Liver (tissue), 9 donors: ENCODE data around the gene NUAK1. TPM values are rescaled to one million over a fixed set of nuclear protein-coding genes. Genes with fewer than 3 reads are reported as not detected.

ENCODE experiments used
- DNase-seq: peaks from one replicate; pipeline ENCODE4 v3.0.0-alpha.2; 2017; ENCODE audit warnings: low spot score
- H3K27ac ChIP-seq, 2 donors: one replicate each; pipeline ENCODE4 v1.7.0; 2013; ENCODE audit warnings: inconsistent platforms in 2 of 2, low read length in 2 of 2, control low read depth in 1 of 2, low read depth in 1 of 2, mild to moderate bottlenecking in 1 of 2
- H3K27me3 ChIP-seq, 4 donors: one replicate each; pipeline versions ENCODE4 v1.6.1 to v1.7.0; 2013; ENCODE audit warnings: low read length in 3 of 4, inconsistent platforms in 1 of 4, mild to moderate bottlenecking in 1 of 4, moderate library complexity in 1 of 4; ENCODE audit not compliant: control insufficient read depth in 4 of 4, insufficient read depth in 4 of 4
- H3K36me3 ChIP-seq, 4 donors: one replicate each; pipeline versions ENCODE4 v1.6.1 to v1.7.0; 2013; ENCODE audit warnings: low read length in 3 of 4, mild to moderate bottlenecking in 3 of 4, low read depth in 1 of 4, moderate library complexity in 1 of 4; ENCODE audit not compliant: control insufficient read depth in 4 of 4, insufficient read depth in 3 of 4
- H3K4me1 ChIP-seq, 4 donors: one replicate each; pipeline versions ENCODE4 v1.6.1 to v1.7.0; 2013; ENCODE audit warnings: low read length in 3 of 4, mild to moderate bottlenecking in 3 of 4, moderate library complexity in 1 of 4; ENCODE audit not compliant: control insufficient read depth in 4 of 4, insufficient read depth in 4 of 4
- H3K4me3 ChIP-seq, 3 donors: one replicate each; pipeline versions ENCODE4 v1.6.1 to v1.7.0; 2013; ENCODE audit warnings: low read length in 3 of 3, control low read depth in 1 of 3, low read depth in 1 of 3, mild to moderate bottlenecking in 1 of 3
- H3K9ac ChIP-seq, 2 donors: one replicate each; pipeline ENCODE4 v1.7.0; 2013; ENCODE audit warnings: low read length in 2 of 2, mild to moderate bottlenecking in 2 of 2, moderate library complexity in 2 of 2, control low read depth in 1 of 2, low read depth in 1 of 2
- H3K9me3 ChIP-seq, 4 donors: one replicate each; pipeline versions ENCODE4 v1.6.1 to v1.7.0; 2013; ENCODE audit warnings: low read length in 3 of 4; ENCODE audit not compliant: control insufficient read depth in 4 of 4
- ATF3 ChIP-seq: IDR thresholded peaks from 2 replicates; pipeline ENCODE4 v1.6.1; 2016; ENCODE audit warnings: antibody characterized with exemption
- FOXA2 ChIP-seq: IDR thresholded peaks from 2 replicates; pipeline ENCODE4 v1.6.1; 2016; ENCODE audit warnings: antibody characterized with exemption
- GABPA ChIP-seq, 2 donors: IDR thresholded peaks in 1 of 2; conservative IDR thresholded peaks in 1 of 2; 2 replicates each; pipeline ENCODE4 v1.6.1; 2016; ENCODE audit warnings: antibody characterized with exemption in 2 of 2, mild to moderate bottlenecking in 1 of 2, moderate library complexity in 1 of 2
- HNF4A ChIP-seq, 2 donors: conservative IDR thresholded peaks; 2 replicates each; pipeline ENCODE4 v1.6.1; 2016; ENCODE audit warnings: antibody characterized with exemption in 2 of 2, mild to moderate bottlenecking in 2 of 2
- JUND ChIP-seq, 2 donors: IDR thresholded peaks; 2 replicates each; pipeline ENCODE4 v1.6.1; 2016; ENCODE audit warnings: antibody characterized with exemption in 2 of 2
- NR2F2 ChIP-seq: IDR thresholded peaks from 2 replicates; pipeline ENCODE4 v1.6.1; 2016; ENCODE audit warnings: antibody characterized with exemption
- RAD21 ChIP-seq, 2 donors: IDR thresholded peaks; 2 replicates each; pipeline ENCODE4 v1.6.1; 2016; ENCODE audit warnings: antibody characterized with exemption in 2 of 2, mild to moderate bottlenecking in 2 of 2
- RXRA ChIP-seq, 2 donors: IDR thresholded peaks; 2 replicates each; pipeline ENCODE4 v1.6.1; 2017 to 2018; ENCODE audit warnings: antibody characterized with exemption in 2 of 2, mild to moderate bottlenecking in 1 of 2
- SP1 ChIP-seq: IDR thresholded peaks from 2 replicates; pipeline ENCODE4 v1.6.1; 2018; ENCODE audit warnings: antibody characterized with exemption, mild to moderate bottlenecking
- YY1 ChIP-seq: IDR thresholded peaks from 2 replicates; pipeline ENCODE4 v1.6.1; 2016; ENCODE audit warnings: antibody characterized with exemption, mild to moderate bottlenecking
- WGBS: extraction: QIAGEN DNeasy Blood & Tissue Kit; methylation state at CpG from one replicate; pipeline ENCODE4 v1.1.7; 2013; 5-methylcytosine and 5-hydroxymethylcytosine counted together
- polyA plus RNA-seq, 2 donors: library from polyadenylated mRNA; stranded (reverse) in 1 of 2; unstranded in 1 of 2; fragments of 200-250 nt in 1 of 2; fragments of >200 nt in 1 of 2; fragmentation: Nextera tagmentation in 1 of 2; extraction: Ambion mirVana in 1 of 2; gene quantifications; one replicate each; pipeline versions ENCODE4 v1.2.1 to v1.2.3, GENCODE V29; 2013 to 2015
- total RNA-seq, 2 donors: library from RNA; depleted of rRNA; stranded (reverse); fragments of >200 nt; gene quantifications; one replicate each; pipeline ENCODE4 v1.2.3, GENCODE V29; 2014
- TF ChIP-seq, protein P1 (sequence below): IDR thresholded peaks from 2 replicates; pipeline ENCODE4 v1.6.1; 2016; ENCODE audit warnings: antibody characterized with exemption
- TF ChIP-seq, protein P2 (sequence below): fragments of 150-350 bp; IDR thresholded peaks from 2 replicates; pipeline ENCODE4 v1.5.1; 2017; ENCODE audit warnings: improper control_type of control experiment, low read depth, low read length; ENCODE audit not compliant: missing input control
- TF ChIP-seq, protein P3 (sequence below): IDR thresholded peaks from 2 replicates; pipeline ENCODE4 v1.6.1; 2016; ENCODE audit warnings: antibody characterized with exemption
- donor health status: healthy.
- donor health status: healthy.
- donor health status: healthy.
- donor health status: healthy.
- donor health status: healthy.

The NUAK1 gene
- total and polyA plus RNA-seq, 4 donors, result 2.5 to 9.3 (median 3.9) TPM

DNA sequence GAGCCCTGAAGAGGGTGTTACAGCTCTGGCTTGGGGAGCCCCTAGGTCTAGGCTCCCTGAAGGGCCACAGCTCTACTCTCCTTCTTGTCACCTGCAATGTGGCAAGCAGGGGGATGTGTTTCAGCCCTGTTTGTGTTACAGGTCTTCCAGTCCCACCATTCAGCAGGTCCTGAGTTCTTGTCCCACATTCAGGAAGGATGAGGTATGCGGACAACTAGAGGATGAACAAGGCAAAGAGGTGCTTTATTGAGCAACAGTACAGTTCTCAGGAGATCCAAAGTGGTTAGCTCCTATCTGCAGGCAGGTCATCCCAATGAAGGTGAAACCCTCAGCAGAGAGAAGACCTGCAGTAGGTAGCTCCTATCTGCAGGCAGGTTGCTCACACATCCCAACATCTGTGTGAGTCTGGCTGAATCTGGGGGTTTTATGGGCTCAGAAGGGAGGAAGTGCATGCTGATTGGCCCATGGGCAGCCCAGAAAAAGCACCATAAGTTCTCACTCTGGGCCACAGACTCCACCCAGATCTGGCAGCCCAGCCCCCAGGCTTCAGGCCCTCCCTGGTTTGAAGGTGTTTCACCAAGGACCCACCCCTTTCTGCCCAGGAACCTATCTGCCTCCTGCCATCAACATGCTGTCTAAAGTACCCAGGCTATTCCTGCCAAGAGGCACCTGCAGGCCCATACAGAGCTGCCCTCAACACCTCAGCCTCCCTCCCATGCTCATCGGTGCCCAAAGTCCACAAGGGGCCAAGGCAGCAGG is 98.9 kb downstream of the NUAK1 start:
- Histone ChIP-seq H3K4me1 (peaks cover 0 to 19% (median 11%) of the 10 kb centered on the region in 4 donors), H3K9me3 (no peaks in the 10 kb centered on the region), H3K27ac (no peak overlapping the region), H3K9ac (no peak overlapping the region), H3K4me3 (no peak overlapping the region), H3K36me3 (no peaks in the 10 kb centered on the region), H3K27me3 (no peaks in the 10 kb centered on the region)
- TF ChIP-seq, protein P1, sequence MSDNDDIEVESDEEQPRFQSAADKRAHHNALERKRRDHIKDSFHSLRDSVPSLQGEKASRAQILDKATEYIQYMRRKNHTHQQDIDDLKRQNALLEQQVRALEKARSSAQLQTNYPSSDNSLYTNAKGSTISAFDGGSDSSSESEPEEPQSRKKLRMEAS, result no peak
- no peak for TF ChIP-seq NR2F2
- TF ChIP-seq, protein P2, sequence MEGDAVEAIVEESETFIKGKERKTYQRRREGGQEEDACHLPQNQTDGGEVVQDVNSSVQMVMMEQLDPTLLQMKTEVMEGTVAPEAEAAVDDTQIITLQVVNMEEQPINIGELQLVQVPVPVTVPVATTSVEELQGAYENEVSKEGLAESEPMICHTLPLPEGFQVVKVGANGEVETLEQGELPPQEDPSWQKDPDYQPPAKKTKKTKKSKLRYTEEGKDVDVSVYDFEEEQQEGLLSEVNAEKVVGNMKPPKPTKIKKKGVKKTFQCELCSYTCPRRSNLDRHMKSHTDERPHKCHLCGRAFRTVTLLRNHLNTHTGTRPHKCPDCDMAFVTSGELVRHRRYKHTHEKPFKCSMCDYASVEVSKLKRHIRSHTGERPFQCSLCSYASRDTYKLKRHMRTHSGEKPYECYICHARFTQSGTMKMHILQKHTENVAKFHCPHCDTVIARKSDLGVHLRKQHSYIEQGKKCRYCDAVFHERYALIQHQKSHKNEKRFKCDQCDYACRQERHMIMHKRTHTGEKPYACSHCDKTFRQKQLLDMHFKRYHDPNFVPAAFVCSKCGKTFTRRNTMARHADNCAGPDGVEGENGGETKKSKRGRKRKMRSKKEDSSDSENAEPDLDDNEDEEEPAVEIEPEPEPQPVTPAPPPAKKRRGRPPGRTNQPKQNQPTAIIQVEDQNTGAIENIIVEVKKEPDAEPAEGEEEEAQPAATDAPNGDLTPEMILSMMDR, result no peak
- WGBS, result 94% methylated on average over 2 of the region's 2 CpGs
- DNase-seq, result no peak

DNA sequence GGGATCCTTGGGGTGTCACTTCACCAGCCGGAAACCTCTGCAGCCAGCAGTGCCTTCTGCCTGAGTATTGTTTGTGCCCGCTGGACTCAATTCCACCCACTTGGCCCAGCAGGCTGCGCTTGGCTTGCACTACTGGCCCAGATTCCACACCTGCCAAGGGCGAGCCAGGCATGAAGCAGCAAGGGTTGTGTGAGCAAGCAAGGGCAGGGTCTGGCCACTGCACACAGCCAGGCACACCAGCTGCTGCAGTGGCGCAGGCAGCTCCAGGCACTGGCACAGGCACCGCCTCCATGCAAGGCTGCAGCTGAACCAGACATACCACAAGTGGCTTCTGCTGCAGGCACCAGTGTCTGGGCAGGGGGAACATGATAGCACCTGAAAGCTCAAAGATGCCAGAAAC is 99.5 kb downstream of the NUAK1 start:
- no peak for DNase-seq
- no peaks in the 10 kb centered on the region for H3K9me3 ChIP-seq

DNA sequence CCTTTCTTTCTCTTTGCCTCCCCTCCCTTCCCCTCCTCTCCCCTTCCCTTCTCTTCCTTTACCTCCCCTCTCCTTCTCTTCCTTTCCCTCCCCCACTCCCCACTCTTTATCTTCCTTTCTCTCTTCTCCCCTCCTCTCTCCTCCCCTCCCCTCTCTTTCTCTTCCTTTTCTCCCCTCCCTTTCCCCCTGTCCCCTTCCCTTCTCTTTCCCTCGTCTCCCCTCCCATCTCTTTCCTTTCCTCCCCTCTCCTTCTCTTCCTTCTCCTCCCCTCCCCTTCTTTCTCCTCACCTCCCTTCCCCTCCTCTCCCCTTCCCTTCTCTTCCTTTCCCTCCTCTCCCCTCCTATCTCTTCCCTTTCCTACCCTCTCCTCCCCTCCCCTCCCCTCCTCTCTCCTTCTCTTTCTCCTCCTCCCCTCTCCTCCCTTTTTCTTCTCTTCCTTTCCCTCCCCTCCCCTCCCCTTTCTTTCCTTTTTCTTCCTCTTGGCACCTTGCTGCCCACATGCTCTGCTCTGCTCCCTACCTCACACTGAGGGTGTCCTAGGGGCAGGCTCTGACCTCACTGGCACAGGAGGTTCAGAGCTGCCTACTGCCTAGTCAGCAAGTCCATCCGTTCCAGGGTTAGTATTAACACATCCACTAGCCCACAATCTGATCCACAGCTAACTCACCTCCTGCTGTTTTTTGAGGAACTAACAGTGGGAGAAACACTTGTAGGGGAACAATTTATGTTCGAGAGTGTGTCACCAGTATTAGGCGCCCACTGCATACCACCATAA is 101.0 kb downstream of the NUAK1 start:
- WGBS, result 57% methylated on average over 4 of the region's 4 CpGs
- DNase-seq, result no peak

More for the DNA sequence above, 99.5 kb downstream of the NUAK1 start:
- H3K4me1 ChIP-seq, result peaks cover 0 to 19% (median 11%) of the 10 kb centered on the region in 4 donors
- no peak overlapping the region for H3K27ac ChIP-seq
- no peak overlapping the region for H3K4me3 ChIP-seq
- no peaks in the 10 kb centered on the region for H3K36me3 ChIP-seq
- no peak for TF ChIP-seq FOXA2
- TF ChIP-seq ATF3, result no peak
- no peak for TF ChIP-seq JUND (IDR thresholded peaks at IDR 0.05)
- peak; percentile 33 to 59 for TF ChIP-seq RAD21 (IDR thresholded peaks at IDR 0.05)
- TF ChIP-seq SP1, result peak; percentile 34
- TF ChIP-seq YY1, result no peak
- TF ChIP-seq HNF4A (conservative IDR thresholded peaks at IDR 0.05), result peak; percentile 58 to 72
- peak in 1 of 2 donors; percentile 37 for TF ChIP-seq RXRA (IDR thresholded peaks at IDR 0.05)
- WGBS, result 55% methylated on average over 6 of the region's 6 CpGs
- H3K9ac ChIP-seq, result no peak overlapping the region
- no peaks in the 10 kb centered on the region for H3K27me3 ChIP-seq

More for the DNA sequence above, 101.0 kb downstream of the NUAK1 start:
- Histone ChIP-seq H3K4me1 (peaks cover 0 to 19% (median 11%) of the 10 kb centered on the region in 4 donors), H3K27ac (peak overlapping the region in 1 of 2 donors; percentile 19), H3K36me3 (no peaks in the 10 kb centered on the region), H3K4me3 (no peak overlapping the region), H3K9me3 (no peaks in the 10 kb centered on the region), H3K27me3 (no peaks in the 10 kb centered on the region), H3K9ac (no peak overlapping the region)
- TF ChIP-seq GABPA (IDR thresholded peaks at IDR 0.05 in 1 of 2, conservative IDR thresholded peaks at IDR 0.05 in 1 of 2) (no peak), RXRA (IDR thresholded peaks at IDR 0.05) (peak; percentile 37 to 52), JUND (IDR thresholded peaks at IDR 0.05) (no peak), HNF4A (conservative IDR thresholded peaks at IDR 0.05) (peak; percentile 52 to 62), SP1 (peak; percentile 34), RAD21 (IDR thresholded peaks at IDR 0.05) (peak in 1 of 2 donors; percentile 46)
- TF ChIP-seq, protein P3, sequence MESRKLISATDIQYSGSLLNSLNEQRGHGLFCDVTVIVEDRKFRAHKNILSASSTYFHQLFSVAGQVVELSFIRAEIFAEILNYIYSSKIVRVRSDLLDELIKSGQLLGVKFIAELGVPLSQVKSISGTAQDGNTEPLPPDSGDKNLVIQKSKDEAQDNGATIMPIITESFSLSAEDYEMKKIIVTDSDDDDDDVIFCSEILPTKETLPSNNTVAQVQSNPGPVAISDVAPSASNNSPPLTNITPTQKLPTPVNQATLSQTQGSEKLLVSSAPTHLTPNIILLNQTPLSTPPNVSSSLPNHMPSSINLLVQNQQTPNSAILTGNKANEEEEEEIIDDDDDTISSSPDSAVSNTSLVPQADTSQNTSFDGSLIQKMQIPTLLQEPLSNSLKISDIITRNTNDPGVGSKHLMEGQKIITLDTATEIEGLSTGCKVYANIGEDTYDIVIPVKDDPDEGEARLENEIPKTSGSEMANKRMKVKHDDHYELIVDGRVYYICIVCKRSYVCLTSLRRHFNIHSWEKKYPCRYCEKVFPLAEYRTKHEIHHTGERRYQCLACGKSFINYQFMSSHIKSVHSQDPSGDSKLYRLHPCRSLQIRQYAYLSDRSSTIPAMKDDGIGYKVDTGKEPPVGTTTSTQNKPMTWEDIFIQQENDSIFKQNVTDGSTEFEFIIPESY, result no peak
